ENCODE measurements around the gene C1QTNF3.
"Not testable (repeated sequence)": the region's sequence is repeated elsewhere in the genome, so short reads cannot be mapped to it uniquely, and the experiment has no call there.

The C1QTNF3 gene

DNA sequence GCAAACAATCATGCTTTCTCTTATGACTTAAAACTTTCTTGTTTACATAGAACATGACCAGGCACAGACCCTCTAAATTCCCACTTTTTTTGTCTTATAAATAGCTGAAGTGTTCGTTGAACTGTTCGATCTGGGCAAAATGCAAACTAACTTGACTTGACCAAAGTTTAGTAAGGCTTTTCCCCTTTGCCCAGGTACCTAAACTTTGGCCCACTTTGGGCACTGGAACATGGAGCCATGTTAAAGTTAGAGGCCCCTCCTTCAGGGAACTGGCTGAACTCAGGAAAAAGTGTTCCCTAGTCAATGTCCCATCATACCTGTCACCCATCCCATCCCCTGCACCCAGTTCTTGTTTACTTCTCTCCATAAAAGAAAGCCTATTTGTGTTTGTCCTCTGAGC is 25.8 kb downstream of the C1QTNF3 start:
- DNase-seq, result no peak

DNA sequence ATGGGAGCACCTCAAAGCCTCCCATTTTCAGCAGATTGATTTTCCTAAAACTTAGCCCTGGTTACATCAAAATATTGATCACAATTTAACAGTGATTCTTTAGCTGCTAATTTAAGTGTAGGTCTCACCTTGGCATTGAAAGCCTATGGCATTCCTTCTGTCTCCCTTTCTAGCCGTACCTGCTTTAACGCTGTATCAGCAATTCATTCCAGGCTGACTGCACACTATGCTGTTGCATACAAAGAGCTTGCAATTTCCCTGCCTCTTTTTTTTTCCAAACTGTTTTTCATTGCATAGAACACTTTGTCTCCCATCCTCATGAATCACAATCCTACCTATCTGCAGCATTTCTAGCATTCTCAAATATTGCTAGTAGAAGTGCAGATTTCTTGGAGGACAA is 26.3 kb downstream of the C1QTNF3 start:
- DNase-seq, result no peak

DNA sequence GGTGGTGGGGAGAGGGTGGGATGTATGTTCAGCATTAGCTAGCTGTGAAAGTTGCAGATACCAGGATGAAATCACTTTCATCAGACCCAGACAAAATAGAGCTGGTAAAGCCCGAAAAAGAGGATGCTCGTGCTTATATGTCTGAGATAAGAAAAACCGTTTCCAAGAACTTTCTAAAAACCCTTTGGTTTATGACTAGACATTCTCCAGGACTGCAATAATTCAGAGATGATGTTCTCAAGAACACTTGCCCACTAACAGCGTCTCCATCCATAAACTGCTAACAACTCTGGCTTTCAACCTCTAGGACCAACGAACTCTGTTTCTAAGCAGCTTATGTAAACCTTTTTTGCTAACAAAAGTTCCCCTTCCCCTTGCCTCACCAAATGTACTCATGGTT is 26.8 kb downstream of the C1QTNF3 start:
- no peak for DNase-seq

DNA sequence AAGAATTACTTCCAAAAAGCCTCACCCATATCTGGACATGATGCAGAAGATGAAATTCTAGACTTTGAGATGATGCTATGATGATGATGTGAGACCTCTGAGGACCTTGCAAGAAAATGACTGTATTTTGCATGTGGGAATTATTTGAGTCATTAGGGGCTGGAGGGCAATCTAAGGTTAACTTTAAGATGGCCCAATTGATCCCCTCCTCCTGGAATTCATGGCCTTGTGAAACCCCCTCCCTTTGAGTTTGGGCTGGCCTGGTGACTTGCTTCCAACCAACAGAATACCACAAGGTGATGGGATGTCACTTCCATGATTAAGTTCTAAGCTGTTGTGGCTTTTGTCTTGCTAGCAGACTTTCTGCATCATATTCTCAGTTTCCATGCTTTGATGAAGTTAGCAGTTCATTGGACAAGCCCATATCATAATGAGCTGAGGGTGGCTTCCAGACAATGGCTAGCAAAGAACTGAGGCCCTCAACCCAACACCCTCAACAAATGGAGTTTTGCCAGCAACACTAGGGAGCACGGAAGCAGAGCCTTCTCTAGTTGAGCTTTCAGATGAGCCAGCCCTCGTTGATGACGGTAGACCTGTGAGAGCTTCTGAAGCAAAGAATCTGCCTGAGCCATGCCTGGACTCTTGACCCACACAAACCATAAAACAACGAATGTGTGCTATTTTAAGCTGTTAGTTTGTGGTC is 27.7 kb downstream of the C1QTNF3 start:
- peak in 1 of 5 experiments; percentile 8 for DNase-seq

DNA sequence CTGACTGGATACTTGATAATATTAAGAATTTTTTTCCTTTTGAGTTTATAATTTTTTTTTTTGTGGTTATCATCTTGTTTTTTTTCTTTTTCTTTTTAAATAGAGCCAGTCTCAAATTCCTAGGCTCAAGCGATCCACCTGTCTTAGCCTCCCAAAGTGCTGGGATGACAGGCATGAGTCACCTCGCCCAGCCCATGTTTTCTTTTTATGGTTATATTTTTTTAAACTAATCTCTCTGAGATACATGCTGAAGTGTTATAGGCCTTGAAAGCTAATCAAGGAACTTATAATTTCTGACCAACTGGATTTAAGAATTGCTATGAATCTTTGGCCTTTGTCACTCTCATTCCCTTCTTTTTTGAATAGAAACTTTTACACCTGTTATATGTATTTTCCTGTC is 28.4 kb downstream of the C1QTNF3 start:
- no peak for DNase-seq

DNA sequence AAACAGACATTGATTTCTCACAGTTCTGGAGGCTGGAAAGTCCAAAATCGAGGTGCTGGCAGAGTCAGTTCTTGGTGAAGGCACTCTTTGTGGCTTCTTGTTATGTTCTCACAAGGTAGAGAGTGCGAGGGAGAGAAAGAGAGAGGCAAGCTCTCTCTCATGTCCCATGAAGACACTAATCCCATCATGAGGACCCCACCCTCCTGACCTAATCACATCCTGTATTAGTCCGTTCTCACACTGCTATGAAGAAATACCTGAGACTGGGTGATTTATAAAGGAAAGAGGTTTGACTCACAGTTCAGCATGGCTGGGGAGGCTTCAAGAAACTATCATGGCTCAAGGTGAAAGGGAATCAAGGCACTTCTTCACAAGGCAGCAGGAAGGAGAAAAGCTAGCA is 29.5 kb downstream of the C1QTNF3 start:
- no peak for DNase-seq

DNA sequence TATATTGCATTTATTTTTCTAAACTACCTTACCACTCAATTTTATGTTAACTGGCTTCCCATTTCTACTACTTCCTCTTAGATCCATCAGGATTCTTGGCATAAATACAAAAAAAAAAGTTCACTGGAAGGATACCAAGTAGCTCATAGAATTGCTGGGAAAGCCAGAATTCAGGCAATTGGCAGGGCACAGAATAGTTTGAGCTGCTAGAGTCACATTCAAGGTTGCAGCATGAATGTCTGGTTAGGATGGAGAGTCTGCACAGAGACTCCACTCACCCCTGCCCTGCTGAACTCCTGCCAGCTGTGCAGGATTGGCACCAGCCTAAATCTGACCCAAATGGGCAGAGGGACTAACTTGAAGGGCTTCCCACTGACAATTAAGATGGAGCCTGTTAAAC is 30.2 kb downstream of the C1QTNF3 start:
- DNase-seq, result no peak

DNA sequence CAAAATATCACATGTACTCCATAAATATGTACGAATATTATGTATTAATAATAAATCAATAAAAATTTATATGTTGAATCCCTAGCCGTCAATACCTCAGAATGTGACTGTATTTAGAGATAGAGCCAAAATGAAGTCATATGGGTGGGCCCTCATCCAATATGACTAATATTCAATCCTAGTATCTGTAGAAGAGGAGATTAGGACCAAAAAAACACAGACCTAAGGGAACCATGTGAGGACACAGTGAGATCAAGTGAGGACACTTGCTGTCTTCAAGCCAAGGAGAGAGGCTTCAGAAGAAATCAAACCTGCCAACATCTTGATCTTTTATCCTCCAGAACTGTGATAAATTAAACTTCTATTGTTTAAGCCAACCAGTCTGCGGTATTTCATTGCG is 31.5 kb downstream of the C1QTNF3 start:
- DNase-seq, result no peak

DNA sequence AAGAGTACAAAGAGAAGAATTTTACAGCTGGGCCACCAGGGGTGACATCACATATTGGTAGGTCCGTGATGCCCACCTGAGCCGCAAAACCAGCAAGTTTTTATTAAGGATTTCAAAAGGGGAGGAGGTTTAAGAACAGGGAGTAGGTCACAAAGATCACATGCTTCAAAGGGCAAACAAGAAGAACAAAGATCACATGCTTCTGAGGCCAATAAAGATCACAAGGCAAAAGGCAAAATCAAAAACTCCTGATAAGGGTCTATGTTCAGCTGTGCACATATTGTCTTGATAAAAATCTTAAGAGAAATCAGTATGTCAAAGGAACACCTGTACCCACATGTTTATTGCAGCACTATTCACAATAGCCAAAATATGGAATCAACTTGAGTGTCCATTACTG is 32.9 kb downstream of the C1QTNF3 start:
- DNase-seq, result not testable (repeated sequence)

DNA sequence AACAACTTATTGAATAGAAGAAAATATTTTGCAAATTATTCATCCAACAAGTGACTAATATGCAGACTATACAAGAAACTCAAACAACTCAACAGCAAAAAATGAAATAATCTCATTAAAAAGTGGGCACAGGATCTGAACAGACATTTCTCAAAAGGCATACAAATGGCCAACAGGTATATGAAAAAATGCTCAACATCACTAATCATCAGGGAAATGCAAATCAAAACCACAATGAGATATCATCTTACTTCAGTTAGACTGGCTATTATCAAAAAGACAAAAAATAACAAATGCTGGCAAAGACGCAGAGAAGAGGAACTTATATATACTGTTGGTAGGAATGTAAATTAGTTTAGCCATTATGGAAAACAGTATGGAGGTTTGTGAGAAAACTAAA is 33.4 kb downstream of the C1QTNF3 start:
- no peak for DNase-seq

DNA sequence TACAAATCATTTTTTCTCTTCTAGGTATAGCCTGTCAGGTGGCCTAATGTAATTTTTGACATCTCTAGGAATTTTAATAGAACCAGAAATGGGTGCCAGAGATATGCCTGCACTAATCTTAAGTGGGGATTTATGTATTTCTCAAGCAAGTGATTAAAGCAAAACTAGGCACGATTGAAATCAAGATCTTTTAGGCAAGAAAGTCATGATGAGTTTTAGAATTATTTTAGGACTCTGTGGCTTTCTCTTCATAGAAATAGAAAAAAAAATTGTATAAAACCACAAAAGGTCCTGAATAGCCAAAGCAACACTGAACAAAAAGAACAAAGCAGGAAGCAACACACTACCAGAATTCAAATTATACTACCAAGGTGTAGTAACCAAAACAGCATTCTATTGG is 34.2 kb downstream of the C1QTNF3 start:
- peak in 1 of 5 experiments; percentile 31 for DNase-seq

DNA sequence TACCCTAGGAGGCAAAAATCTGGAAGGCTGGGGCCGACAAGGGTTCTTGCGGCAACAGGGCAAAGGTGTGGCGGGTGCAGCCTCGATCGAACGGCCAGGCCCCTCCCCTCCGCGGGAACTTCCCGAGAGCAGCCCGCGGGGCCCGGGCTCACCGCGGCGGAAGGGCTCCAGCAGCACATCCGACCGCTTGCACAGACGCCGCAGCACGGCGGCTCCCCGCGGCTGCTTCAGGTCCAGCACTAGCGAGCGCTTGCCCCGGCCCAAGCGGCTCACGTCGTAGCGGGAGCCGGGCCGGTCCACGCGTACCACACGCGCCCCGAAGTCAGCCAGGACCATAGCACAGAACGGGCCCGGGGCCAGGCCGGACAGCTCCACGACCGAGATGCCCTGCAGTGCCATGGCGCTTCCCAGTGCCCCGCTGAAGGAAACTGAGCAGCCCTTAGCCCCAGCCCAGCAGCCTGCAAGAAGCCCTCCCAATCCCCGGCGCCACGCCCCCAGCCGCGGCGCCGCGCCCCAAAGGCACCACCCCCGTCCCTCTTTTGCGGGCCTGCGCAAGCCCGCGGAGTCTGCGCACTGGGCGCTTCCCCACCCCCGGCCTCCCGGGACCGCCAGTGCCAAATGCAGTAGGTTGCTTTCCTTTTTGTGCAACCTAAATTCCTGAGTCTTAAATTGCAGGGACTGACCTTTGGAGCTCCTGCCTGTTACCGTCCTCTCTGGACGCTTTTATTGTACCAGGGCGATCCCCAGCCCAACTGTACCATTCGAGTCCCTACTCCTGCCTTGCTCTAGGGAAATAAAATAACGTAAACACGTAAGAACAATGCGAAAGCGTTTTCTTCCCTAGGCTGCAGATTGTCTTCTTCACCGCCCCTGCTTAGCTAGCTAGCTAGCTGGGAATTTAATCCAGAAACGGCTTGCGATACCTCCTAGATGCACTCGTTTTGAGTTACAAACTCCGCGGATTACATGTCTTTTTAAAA is 35.1 kb downstream of the C1QTNF3 start, which contains the start of gene AMACR:
Gene AMACR, minus strand, starts transcription at position 430 of the 980 bp plus-strand sequence. Its CDS starts 31 bp downstream, at position 399.
- peak; percentile 43 to 92 (median 77) for DNase-seq

DNA sequence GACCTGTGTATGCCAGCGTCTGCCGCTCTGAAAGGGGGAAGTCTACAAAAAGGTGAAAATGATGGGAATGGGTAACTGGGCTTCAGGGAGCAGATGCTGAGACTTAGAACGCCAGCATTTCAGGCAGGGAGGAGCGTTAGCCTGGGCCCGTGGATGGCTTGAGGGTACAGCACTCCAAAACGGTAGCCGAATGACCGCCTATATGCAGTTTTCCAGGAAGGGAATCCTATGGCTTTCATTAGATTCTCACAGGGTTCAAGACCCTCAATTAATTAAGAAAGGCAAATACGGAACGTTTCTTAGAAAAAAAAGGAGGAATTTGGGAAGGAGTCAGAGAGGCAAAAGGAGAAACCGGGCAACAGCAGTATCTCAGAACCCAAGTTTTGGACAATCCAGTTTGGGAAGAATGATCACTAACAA is 35.8 kb downstream of the C1QTNF3 start:
- DNase-seq, result no peak

DNA sequence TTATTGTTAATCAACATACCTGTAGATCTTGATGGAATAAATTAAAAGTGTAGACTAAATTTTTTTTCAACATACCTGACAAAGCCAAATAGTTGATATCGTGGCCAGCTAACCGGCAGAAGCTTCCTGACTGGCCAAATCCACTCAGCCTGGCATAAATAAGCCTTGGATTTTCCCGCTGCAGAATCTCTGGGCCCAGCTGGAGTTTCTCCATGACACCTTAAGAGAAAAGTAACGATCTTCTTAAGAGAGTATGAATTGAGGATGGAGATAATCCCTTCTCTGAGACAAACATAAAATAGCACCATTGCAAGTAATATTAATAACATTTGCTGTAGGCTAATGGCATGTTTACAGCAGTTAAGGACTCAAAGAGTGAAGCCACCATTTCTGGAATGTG is 37.3 kb downstream of the C1QTNF3 start:
- DNase-seq, result no peak

DNA sequence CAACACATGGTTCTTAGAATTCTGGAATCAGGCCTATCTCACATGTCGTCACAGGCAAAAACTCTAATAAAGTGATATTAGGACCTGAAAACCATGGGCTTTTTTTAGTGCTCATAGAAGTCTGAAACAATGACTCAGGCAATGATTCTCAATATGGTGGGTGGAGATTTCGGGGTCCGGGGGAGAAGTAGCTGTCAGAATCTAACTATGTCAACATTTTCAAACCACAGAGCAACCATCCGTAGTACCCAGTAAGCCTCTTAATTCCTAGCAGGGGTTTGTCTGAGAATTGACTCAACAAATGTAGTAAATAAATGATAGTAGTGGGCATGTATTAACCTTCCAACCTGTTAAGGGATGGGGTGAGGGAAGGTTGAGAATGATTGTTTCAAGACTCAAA is 37.8 kb downstream of the C1QTNF3 start:
- DNase-seq, result no peak

DNA sequence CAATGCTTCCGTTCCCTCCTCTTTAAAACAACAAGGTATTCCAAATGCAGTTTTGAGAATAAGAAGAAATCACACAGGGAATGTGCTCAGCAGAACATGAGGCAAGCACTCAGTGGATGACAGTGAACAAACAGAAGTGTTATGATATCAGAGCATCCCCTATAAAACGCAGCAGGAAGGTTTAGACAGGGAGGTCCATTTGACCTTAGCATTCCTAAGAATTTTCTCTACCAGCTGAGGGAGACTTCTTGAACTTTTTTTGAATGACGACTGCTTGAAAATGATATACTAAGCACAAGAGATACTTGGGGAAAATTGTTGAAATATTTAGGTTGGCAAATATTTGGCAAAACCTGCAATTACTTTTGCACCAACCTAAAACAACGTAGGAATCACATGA is 39.1 kb downstream of the C1QTNF3 start:
- no peak for DNase-seq

DNA sequence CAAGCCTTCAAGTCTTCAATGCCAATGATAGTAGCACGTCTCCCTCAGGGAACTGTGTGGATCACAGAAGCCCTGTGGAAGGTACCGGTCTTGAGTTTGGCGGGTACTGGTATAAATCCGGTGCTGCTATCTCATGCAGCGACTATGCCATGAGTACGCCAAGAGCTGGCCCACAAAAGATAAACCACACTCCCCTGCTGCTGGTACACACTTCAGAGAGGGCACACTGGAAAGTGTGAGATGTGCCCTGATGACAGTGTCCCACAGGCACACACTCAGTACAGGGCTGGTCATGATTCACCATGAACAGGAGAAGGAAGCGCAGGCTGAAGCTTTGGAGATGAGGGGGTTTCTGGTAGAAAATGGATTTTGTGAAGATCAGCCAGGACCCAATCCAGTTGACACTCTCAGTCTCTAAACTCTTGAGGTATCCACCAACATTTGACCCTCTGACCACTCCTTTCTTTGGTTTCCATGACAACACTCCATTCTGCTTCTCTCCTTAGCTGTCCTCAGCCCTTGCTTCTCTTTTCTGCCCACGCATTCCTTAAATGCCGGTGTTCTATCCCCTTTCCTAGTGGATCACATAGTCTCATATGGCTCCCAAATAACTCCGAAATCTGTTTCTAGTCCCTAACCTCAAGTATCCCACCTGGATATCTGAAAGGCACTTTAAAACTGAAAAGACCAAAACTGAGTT is 40.2 kb downstream of the C1QTNF3 start:
- DNase-seq, result no peak

DNA sequence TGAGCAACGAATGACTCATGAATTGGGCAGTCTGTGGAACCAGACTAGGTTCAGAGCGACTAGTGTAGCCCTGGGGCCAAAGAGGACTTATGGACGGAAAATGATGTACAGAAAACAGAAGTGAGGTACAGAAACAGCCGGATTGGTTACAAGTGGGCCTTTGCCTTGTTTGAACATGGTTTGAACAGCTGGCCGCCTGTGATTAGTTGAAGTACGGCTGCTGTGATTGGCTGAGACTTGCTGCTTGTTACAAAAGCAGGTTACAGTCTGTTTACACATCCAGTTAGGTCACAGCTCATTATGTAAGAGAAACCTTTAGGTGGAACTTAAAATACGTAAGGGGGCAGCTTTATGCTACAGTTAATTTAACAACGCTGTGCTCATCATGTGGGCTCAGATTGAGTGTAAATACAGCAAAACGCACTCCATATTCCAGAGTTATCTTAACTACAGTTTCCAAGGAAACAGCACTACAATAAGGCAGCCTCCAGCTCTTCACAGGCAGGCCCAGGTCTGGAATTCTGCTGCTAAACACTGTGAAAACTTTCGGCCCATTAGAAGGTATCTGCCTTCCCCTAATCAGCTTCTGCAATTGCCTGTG is 41.7 kb downstream of the C1QTNF3 start:
- DNase-seq, result no peak

DNA sequence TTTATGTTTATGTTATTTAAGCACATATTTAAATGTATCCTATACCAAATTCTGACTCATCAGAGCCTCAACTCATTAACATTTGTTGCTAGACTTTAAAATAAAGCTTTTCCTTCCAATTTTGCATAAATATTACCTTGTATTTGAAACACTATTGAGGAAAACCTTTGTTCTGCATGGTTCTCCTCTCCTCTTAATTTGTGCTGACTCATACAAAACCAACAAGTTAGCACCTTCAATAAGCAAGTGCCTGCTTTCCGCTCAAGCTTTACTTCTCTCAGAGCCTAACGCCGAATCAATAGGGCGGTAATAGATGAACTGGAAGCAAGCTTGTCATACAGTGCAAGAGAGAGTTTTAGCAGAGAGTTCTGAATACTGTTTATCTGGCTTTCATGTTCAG is 43.0 kb downstream of the C1QTNF3 start:
- DNase-seq, result no peak

DNA sequence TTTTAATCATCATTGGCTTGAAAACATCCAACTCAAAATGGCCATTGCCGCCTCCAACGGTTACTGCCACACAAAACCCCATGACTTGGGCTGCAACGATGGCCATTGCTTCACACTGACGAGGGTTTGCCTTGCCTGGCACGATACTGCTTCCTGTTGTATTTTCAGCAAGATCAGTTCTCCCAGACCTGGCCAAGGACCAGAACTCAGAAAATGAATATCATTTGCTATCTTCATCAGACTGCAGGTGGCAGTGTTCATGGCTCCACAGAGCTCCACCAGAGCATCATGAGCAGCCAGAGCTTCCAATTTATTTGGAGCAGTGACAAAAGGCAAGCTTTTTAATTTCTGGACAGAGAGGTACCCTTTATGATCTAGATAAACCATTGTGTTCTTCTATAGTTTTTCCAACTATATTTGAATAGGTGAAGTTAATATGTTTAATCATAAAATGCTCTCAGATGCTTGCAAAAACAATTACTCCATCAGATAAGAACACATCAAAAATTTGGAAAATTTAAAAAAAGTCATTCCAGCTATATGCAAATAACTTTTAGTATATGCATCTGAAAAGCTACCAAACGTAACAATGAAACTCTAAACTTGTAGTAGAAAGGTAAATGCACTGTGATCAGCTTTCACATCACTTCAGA is 45.6 kb downstream of the C1QTNF3 start:
- DNase-seq, result peak in 1 of 5 experiments; percentile 66

DNA sequence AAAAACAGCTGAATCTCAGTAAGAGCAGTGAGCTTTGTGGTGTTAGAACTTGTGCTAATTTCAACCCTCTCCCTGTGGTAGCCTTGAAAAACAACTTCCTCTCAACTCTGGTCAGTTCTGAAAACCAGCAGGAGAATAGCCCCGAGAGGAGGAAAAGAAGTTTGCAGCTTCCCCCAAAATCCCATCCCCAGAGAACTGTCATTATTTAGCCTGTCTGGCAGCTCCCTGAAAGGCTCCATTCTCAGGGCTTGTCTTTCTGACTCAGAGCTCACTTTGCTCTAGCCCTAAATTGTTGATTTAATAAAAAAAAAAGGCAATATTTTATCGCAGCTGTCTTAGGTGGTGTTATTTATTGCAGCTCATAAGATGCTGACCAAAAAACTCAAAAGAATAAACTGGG is 47.1 kb downstream of the C1QTNF3 start:
- DNase-seq, result no peak

DNA sequence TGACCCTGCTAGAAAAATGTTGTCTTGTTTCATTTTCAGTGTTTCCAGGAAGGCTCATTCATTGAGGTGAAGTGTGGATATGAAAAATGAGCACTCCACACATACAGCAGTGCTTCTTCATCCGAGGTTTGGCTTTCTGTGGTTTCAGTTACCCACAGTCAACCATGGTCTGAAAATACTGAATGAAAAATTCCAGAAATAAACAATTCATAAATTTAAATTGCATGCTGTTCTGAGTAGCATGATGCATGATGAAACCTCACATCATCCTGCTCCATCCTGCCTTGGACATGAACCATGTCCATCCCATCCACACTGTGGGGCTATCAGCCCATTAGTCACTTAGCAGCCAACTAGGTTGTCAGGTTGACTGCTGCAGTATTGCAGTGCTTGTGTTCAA is 48.2 kb downstream of the C1QTNF3 start:
- peak in 1 of 5 experiments; percentile 37 for DNase-seq
